Measurements from ENCODE around the gene NEXMIF.
"Not testable (repeated sequence)": the region's sequence is repeated elsewhere in the genome, so short reads cannot be mapped to it uniquely, and the experiment has no call there.

NEXMIF gene

DNA sequence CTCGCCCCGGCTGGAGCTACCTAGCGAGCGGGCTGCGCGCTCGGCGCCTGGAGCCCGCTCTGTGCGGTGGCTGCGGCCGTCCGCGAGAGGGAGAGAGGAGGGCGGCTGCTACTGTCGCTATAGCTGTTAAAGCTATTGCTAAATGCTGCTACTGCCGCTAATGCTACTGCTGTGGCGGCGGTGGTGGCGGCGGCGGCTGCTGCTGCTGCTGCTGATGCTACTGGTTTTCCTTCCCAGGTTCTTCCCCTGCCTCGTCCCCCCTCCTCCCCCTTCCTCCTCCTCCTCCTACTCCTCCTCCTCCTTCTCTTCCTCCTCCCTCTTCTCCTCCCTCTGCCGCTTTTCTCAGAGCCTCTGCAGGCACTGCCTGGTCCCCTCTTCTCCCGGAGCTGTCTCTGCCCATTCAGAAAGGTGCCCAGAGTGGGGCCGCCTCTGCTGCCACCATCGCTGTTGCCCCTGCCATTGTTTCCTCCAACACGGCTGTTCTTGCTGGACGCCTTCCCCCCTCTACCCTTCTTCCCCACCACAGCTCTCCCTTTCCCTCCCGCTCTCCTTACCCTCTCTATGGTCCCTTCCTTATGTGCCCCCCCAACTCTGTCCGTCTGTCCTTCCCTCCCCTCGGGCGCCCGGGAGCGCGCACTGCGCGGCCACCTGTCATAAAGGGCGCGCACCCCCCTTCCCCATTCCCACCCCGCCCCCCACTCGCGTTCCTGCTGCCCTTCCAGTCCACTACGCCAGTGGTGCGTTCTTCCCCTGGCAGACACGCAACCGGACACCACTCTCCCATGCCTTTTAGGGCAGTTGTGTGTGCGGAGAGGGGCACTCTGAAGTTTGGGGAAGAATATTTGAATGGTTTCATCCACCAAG, at the start of gene NEXMIF:
Gene NEXMIF (minus strand): TSS at position 228 of the 864 bp plus-strand sequence.
- in situ Hi-C loops (cut with HindIII; ENCODE audit: low sequenced_read_pairs) = no loop called here

DNA sequence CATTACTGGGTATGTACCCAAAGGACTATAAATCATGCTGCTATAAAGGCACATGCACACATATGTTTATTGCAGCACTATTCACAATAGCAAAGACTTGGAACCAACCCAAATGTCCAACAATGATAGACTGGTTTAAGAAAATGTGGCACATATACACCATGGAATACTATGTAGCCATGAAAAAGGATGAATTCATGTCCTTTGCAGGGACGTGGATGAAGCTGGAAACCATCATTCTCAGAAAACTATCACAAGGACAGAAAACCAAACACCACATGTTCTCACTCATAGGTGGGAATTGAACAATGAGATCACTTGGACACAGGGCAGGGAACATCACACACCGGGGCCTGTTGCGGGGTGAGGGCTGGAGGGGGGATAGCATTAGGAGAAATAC, 36.7 kb upstream of the NEXMIF start:
- in situ Hi-C loops (cut with HindIII; ENCODE audit: low sequenced_read_pairs) = not testable (repeated sequence)

DNA sequence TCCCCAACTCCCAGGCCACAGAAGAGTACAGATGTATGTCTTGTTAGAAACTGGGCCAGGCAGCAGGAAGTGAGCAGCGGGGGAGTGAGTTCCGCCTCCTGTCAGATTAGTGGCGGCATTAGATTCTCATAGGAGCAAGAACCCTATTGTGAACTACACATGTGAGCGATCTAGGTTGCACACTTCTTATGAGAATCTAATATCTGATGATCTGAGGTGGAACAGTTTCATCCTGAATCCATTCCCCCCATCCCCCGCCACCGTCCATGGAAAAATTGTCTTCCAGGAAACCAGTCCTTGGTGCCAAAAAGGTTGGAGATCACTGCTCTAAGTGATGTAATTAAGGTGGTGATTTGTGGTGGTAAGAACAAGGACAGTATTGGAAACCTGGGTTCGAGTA, 24.5 kb upstream of the NEXMIF start:
- in situ Hi-C loops (cut with HindIII; ENCODE audit: low sequenced_read_pairs) = no loop called here

DNA sequence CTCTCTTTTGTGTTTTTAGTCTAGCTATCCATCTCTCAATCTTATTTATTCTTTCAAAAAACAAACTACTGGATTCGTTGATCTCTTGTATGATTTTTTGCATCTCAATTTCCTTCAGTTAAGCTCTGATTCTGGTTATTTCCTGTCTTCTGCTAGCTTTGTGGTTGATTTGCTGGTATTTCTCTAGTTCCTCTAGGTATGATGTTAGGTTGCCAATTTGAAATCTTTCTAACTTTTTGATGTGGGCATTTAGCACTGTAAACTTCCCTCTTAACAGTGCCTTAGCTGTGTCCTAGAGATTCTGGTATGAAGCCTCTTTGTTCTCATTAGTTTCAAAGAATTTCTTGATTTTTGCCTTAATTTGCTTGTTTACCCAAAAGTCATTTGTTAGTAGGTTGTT, 15.2 kb upstream of the NEXMIF start:
- in situ Hi-C loops (cut with HindIII; ENCODE audit: low sequenced_read_pairs) = no loop called here

DNA sequence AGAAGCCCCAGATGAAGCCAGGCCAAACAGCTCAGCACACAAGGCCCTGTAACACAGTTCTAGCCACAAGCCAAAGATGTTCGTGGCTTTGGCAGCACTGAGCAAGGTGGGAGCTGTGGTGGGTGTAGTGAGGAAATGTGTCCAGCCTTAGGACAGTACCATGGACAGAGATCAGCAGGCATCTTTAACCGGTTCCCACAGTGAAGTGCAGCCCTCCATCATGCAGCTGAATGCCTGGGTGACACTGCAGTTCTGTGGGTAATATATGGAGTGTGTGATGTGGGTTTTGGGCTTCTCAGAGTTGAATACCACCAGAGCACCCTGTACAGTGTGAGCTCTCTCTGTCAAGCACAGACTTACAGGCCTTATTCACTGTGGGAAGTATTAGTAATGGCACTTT, 6.0 kb upstream of the NEXMIF start:
- in situ Hi-C loops (cut with HindIII; ENCODE audit: low sequenced_read_pairs) = no loop called here

DNA sequence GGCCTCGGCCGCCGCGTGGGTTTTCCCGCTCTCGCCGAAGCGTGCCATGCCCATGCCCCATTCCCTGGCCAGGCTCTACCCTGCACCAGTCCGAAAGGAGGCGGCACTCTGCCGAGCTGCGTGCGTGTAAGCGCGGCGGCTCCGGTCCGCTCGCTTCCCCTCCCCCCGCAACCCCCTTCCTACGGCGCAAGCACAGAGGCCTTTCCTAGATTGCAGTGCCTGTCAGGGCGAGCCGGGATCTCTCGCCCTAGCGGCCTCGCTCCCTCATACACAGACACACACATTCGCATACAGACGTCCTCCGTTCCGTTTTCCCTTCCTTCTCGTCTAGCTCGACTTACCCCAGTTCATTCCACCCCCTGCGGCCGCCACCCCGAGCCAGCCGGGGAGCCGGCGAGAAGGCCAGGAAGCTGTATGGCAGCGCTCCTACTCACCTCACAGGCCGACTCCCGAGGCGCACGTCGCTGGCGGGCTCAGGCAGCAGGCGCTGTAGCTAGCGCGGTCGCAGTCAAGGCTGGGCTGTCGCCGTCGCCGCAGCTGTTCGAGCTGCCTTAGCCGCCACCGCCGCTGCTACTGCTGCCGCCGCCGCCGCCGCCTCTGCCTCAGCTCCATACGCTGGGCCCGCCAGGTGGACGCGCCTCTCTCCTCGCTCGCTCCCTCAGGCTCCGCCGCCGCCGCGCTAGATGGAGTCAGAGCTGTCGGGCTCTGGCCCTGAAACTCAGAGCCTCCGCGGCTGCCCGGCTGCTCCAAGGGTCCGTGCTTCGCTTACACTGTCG, 615 bp downstream of the NEXMIF start:
- in situ Hi-C loops (cut with HindIII; ENCODE audit: low sequenced_read_pairs) = no loop called here

DNA sequence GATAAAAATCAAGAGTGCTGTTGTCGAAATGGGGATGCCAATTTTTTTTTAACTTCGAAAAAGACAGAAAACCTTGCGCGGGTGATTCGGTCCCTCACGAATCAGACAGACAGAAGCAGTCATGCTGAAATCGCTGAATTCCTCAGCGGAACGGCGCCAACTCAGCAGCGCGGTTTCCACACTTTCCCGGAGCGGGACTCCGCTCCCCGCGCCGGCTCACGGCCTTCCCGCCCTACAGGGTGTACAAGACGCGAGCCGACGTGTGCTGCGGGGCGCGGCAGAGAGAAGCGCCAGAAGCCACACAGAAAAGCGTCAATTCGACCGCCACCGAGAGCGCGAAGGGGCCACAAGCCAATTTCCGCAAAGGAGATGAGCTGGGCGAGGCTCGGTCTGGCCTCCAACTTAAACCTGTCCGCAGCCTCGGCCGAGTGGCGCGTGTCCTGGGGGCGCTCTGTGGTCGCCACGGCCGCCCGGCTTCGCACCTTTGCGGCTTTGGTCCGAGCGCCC, 1.3 kb downstream of the NEXMIF start:
- in situ Hi-C loops (cut with HindIII; ENCODE audit: low sequenced_read_pairs) = no loop called here

DNA sequence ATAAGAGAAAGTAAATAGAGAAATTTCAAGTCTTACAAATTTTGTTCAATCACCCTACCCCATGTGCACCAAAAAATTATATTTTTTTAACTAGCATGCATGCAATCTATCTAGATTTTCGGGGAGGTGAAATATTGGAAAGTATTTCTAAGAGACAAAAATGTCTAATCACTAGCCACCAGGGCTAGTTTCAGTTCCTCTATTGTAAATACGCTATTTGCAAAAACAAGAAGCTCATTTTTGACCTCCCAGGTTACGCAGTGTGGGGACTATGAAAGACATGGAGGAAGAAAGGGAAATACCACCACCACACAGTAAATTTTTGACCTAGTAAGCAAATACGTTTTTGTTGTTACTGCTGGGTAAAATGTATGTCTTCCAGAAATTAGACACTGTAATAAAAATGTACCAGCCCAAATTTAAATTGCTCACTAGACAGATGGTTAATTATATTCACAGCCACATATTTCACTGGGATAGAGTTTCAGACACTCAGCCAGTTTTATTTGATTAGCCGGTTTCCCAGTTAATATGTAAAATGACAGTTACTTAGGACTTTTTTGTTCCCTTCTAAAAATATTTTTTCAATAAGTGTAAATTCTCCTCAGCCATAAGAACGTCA, 2.2 kb downstream of the NEXMIF start:
- in situ Hi-C loops (cut with HindIII; ENCODE audit: low sequenced_read_pairs) = no loop called here

DNA sequence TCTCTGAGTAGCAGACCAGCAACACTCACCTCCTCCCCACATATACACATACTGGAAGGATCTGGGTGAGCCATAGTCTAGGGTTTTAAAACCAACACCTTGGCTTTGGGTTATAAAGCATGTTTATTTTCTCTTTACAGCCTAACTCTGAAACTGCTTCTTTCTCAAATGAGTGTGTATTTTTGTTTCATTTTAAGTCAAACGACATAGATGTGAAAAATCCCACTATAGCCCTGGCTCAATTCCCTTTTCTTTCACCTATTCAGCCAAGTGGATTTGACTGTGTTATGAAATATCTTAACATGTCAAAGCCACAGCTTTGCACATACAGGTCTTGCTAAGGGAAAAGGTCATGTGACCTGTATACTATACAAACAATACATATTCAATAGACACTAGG, 13.8 kb downstream of the NEXMIF start:
- in situ Hi-C loops (cut with HindIII; ENCODE audit: low sequenced_read_pairs) = no loop called here

DNA sequence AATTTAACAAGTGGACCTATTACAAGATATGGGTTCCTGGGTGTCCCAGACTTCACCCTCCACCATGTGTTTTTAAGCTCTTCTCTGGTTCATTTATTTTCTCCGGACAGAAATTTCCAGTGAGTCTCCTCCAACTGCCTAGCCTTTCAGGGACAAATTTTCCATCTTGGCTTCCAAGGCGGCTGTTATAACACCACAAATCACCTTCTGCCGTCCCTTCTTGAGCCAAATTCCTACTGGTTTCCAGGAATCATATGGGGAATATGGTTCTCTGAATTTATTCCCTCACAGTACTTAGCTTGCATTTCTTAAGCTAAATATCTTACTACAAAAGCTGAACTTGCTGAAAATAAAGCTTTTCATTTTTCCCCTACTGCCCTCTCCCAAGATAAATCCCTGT, 18.8 kb downstream of the NEXMIF start:
- in situ Hi-C loops (cut with HindIII; ENCODE audit: low sequenced_read_pairs) = loop anchor here (5.0 kb wide), 1 partner anchor 49 kb away; no protein-coding TSS in a partner anchor

DNA sequence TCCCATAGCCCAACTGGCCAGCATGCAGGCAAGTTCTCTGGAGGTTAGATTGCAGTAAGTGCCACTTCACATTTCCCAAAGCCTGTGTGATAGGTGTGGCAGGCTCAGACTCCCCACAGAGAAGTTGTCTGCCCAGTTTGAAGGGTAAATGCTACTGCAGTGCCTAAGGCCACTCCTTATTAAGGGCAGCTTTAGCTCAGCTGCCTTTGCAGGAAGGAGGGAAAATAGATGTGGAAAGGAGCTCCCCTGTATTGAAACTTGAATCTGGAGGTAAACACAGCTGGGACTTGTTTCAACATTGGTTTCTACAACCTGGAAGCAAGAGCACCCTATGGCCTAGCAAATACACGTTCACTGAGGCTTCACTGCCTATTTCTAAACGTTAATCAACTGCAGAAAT, 22.4 kb downstream of the NEXMIF start:
- in situ Hi-C loops (cut with HindIII; ENCODE audit: low sequenced_read_pairs) = no loop called here

DNA sequence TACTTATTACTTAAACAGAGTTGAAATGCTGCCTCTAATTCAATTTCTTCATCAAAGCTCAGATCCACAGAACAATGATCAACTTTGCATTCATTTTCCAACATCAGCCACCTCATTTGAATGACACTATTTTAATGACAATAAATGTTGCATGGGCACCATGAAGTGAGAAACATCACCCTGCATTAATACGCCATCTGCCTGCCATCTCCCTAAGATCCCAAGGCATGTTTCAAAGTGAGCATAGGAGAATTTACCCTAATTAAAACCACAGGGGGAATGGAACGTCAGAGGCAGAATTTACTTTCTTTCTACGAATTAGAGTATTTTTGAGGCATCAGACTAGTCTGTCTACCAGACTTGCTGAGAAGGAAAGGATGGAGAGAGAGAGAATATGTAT, 32.7 kb downstream of the NEXMIF start:
- in situ Hi-C loops (cut with HindIII; ENCODE audit: low sequenced_read_pairs) = no loop called here

DNA sequence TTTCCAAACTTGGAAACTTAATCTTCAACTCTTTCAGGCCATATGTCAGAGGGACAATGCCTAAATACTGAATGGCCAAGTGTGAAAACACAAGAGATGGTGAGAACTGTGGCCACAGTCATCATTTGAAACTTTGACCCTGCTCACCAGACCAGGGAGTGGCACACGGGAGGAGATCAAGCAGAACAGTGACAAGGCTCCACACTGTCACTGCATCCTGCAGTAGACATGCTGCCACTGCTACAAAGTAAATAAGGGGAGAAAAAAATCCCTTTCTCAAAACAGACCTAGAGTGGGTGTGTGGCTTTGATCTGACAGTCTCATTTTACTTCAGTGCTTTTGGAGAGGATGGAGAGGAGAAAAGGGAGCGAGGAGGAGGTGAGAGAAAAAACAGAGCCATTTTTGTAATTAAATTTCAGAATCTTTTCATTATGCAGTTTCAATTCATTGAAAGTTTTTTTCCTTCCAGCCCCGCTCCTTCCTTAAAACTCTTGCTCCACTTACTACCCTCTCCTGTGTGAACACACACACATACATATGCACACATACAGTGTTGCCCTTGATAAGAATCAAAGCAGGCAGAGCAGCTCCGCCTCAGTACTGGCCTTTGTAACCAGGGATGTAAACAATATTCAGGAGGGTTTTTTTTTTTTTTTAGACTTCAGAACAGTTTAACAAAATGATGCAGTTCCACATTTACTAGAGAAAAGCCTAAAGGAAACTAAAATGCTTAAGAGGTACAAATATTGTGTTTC, 34.4 kb downstream of the NEXMIF start:
- in situ Hi-C loops (cut with HindIII; ENCODE audit: low sequenced_read_pairs) = no loop called here

DNA sequence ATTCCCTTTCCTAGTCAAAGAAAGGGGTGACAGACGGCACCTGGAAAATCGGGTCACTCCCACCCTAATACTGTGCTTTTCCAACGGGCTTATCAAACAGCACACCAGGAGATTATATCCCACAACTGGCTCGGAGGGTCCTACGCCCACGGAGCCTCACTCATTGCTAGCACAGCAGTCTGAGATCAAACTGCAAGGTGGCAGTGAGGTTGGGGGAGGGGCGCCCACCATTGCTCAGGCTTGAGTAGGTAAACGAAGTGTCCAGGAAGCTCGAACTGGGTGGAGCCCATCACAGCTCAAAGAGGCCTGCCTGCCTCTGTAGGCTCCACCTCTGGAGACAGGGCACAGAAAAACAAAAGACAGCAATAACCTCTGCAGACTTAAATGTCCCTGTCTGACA, 42.9 kb downstream of the NEXMIF start:
- in situ Hi-C loops (cut with HindIII; ENCODE audit: low sequenced_read_pairs) = not testable (repeated sequence)

DNA sequence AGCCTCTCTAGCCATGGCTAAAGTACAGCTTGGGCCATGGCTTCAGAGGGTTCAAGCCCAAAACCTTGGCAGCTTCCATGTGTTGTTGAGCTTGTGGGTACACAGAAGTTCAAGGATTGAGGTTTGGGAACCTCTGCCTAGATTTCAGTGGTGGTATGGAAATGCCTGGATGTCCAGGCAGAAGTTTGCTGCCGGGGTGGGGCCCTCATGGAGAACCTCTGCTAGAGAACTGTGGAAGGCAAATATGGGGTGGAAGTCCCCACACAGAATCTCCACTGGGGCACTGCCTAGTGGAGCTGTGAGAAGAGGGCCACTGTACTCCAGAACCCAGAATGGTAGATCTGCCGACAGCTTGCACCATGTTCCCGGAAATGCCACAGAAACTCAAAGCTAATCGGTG, 59.5 kb downstream of the NEXMIF start:
- in situ Hi-C loops (cut with HindIII; ENCODE audit: low sequenced_read_pairs) = no loop called here

DNA sequence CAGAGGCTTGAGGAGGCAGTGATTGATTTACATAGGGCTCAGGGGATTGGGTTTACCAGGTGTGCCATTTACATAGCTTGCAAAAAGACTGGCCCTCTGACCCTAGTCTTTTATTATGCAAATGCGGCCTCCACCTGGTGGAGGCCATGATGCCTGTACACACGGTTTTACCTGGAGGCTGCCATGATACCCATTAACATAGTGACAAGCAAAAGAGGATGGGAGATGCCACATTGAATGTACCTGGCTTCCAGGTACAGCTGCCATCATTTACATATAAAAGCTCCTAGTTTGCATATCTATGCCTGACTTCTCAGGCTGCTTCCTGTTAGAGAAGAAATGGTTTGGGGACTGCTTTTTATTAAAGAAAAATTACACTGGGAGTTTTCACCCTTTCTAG, 72.0 kb downstream of the NEXMIF start:
- in situ Hi-C loops (cut with HindIII; ENCODE audit: low sequenced_read_pairs) = no loop called here

DNA sequence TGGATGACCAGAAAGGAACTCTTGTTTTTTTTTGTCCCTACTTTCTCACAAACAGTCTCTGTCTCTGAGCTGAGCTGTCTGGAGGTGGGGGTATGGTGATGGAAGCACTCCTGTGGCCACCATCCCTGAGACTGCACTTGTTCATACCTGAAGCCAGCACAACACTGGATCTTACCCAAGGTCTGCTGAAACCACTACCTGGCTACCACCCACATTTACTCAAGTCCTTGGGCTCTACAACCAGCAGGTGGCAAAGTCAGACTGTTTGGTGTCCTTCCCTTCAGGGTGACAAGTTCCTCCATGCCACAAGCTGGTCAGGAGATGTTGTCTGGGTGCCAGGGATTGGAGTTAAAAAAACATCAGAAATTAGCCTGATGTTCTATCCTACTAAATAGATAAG, 89.7 kb downstream of the NEXMIF start:
- in situ Hi-C loops (cut with HindIII; ENCODE audit: low sequenced_read_pairs) = no loop called here

DNA sequence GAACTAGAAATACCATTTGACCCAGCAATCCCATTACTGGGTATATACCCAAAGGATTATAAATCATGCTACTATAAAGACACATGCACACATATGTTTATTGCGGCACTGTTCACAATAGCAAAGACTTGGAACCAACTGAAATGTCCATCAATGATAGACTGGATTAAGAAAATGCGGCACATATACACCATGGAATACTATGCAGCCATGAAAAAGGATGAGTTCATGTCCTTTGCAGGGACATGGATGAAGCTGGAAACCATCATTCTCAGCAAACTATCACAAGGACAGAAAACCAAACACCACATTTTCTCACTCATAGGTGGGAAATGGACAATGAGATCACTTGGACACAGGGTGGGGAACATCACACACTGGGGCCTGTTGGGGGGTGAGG, 105.5 kb downstream of the NEXMIF start:
- in situ Hi-C loops (cut with HindIII; ENCODE audit: low sequenced_read_pairs) = not testable (repeated sequence)

DNA sequence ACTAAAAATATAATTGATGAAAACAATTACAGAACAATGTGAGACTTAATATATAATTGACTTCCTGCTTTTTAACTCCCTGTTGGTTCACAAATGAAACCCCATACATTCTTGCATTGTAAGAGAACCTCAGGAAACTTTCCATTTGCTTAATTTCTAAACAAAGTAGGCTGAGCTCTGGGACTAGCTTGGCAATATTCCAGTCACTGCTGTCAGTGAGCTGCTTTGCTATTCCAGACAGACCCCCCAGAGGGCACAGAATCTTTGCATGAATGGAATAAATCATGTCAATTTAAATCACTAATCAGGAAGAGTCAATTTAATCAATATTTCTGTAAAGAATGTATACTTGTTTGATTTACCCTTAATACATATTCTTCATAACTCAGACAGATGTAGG, 110.6 kb downstream of the NEXMIF start:
- in situ Hi-C loops (cut with HindIII; ENCODE audit: low sequenced_read_pairs) = no loop called here

DNA sequence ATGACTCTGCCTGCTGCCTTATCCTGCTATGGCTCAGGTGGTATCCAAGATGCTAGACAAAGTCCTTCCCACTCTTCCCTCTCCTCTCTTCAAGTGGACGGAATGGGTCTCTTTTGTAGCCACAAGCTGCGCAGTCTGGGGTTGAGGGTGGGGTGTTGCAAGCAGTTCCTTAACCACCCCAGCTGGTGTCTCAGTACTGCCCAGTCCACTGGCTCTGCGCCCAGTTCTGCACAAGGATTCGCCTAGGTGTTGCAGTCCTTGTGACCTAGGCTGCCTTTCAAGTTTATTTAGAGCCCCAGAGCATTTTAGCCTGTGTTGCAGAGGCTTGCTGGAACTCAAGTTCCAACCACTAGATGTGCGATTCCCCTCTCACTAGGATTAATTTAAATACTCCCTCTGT, 120.7 kb downstream of the NEXMIF start:
- in situ Hi-C loops (cut with HindIII; ENCODE audit: low sequenced_read_pairs) = no loop called here

DNA sequence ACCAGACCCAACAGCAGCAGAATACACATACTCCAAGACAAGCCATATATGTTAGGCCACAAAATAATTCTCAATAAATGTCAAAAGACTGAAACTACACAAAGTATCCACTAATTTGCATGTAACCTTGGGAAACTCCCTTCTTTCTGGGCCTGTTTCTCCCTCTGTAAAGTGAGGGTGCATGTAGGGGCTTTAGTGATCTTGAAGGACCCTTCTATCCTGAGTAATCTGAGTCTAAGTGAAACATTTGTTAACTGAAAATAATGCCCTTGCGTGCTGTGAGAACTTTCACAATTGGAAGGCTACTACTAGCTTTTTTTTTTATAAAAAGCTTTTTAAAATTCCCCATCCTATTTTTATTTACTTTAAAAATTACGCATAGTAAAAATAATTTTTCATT, 125.2 kb downstream of the NEXMIF start:
- in situ Hi-C loops (cut with HindIII; ENCODE audit: low sequenced_read_pairs) = no loop called here

Measured in endothelial cell of hepatic sinusoid (primary cell).